22Rv1 (cell line): Measurements from ENCODE around the gene KCNQ1OT1.

Experiments used
- H3K27ac ChIP-seq: fragments of 450-650 bp; 2 replicates; pipeline ENCODE4 v1.5.1; 2017
- ZFX ChIP-seq: fragments of 450-650 bp; IDR thresholded peaks from 2 replicates; pipeline ENCODE4 v1.6.1; 2017; ENCODE audit warnings: antibody characterized with exemption, borderline replicate concordance
- TF ChIP-seq, protein P1 (sequence below): fragments of 450-650 bp; IDR thresholded peaks from 2 replicates; pipeline ENCODE4 v1.5.1; 2017; ENCODE audit warnings: mild to moderate bottlenecking

The KCNQ1OT1 gene

DNA sequence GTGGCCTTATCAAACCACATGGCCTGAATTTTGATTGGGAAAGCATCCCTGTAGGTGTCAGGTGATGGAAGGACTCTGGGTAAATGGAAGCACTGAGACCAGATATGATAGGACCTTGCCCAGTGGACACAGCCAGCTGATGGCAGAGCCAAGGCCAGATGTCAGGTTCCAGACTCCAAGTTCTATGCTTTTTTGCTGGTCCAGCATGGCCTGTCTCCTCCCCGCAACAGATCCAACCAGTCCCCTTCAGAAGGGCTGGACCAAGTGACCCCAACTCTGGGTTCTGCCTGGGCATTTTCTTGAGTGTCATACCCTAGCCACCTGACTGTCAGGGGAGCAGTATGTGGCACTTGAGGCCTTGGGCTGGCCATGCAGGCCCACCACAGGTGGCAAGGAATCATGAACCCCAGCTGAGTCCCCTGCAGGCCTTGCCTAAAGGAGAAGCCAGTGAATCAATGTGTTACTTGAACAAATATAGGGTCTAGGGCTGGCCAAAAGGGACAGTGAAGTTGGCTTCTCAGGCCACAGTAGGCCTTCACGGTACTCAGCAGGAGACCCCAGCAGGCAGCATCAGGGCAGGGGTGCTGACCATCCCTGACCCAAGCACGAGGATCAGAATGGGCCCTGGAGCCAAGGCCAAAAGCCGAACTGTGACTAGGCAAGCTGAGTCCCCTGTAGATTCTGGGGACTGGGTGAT, 27.1 kb downstream of the KCNQ1OT1 start:
- no peak for TF ChIP-seq ZFX
- TF ChIP-seq, protein P1, sequence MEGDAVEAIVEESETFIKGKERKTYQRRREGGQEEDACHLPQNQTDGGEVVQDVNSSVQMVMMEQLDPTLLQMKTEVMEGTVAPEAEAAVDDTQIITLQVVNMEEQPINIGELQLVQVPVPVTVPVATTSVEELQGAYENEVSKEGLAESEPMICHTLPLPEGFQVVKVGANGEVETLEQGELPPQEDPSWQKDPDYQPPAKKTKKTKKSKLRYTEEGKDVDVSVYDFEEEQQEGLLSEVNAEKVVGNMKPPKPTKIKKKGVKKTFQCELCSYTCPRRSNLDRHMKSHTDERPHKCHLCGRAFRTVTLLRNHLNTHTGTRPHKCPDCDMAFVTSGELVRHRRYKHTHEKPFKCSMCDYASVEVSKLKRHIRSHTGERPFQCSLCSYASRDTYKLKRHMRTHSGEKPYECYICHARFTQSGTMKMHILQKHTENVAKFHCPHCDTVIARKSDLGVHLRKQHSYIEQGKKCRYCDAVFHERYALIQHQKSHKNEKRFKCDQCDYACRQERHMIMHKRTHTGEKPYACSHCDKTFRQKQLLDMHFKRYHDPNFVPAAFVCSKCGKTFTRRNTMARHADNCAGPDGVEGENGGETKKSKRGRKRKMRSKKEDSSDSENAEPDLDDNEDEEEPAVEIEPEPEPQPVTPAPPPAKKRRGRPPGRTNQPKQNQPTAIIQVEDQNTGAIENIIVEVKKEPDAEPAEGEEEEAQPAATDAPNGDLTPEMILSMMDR = no peak
- no peak overlapping the region for H3K27ac ChIP-seq

GRCh38 chr11:2671748-2672147, 28.0 kb downstream of the KCNQ1OT1 start:
- TF ChIP-seq, protein P1 = no peak
- no peak for TF ChIP-seq ZFX
- H3K27ac ChIP-seq = no peak overlapping the region

- TF ChIP-seq, protein P1 = no peak
- no peak for TF ChIP-seq ZFX
- no peak overlapping the region for H3K27ac ChIP-seq
Measured at GRCh38 chr11:2670541-2671100, 29.2 kb downstream of the KCNQ1OT1 start.

- no peak overlapping the region for H3K27ac ChIP-seq
- TF ChIP-seq, protein P1 = no peak
- TF ChIP-seq ZFX = no peak
Measured at GRCh38 chr11:2669634-2670469, 29.9 kb downstream of the KCNQ1OT1 start.

DNA sequence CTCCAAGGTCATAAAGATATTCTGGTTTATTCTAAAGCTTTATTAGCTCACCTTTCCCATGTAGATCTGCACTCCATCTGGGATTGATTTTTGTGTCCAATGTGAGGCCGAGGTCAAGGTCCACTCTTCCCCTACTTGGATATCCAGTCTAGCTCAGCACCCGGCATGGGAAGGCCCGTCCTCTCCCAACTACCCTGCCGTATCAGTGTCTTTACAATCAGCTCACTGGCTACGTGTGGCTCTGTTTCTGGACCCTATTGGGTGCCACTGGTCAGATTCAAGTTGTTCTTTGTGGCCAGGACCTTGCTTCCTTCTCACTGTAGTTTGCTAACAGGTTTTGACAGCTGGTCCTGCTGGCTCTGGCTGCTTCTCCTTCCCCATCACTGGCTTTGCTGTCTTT, 30.9 kb downstream of the KCNQ1OT1 start:
- H3K27ac ChIP-seq = no peak overlapping the region
- no peak for TF ChIP-seq ZFX
- TF ChIP-seq, protein P1 = no peak

DNA sequence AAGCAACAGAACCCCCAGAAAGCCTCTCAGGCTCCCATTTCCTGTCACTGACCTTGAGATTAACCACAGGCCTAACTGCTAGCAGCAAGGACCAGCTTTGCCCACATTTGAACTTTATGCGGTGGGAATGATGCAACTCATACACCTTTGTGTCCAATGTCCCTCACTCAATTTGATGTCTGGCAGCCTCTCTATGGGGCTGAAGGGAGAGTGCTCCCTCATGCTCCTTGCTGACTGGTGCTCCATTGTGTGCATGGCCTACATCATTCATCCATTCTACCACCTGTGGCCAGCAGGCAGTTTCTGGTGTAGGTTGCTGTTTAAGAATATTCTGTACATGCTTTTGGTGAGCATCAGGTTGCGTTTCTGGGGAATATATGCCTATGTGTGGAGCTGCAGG, 31.9 kb downstream of the KCNQ1OT1 start:
- no peak overlapping the region for H3K27ac ChIP-seq
- TF ChIP-seq, protein P1 = no peak
- no peak for TF ChIP-seq ZFX
